Fibroblast of skin of right quadriceps (primary cell): ENCODE results near the gene UBE2J2.

Experiments
- DNase-seq: peaks from one replicate; pipeline ENCODE4 v3.0.0-alpha.2; 2013

UBE2J2 gene

GRCh38 chr1:1208713-1209433 is 64.8 kb downstream of the UBE2J2 start:
- DNase-seq = peak; percentile 27

GRCh38 chr1:1207571-1207892 is 66.1 kb downstream of the UBE2J2 start:
- no peak for DNase-seq

GRCh38 chr1:1206966-1207531 is 66.6 kb downstream of the UBE2J2 start:
- DNase-seq = no peak

GRCh38 chr1:1206376-1206965 is 67.2 kb downstream of the UBE2J2 start, which contains the start of gene TNFRSF18:
TNFRSF18 (minus strand) TSS chr1:1206592; CDS start chr1:1206571, 21 bp downstream.
- no peak for DNase-seq

- no peak for DNase-seq
These were observed 67.8 kb downstream of the UBE2J2 start for GRCh38 chr1:1205769-1206375.

GRCh38 chr1:1204998-1205768 is 68.5 kb downstream of the UBE2J2 start:
- DNase-seq = no peak

- no peak for DNase-seq
These were observed 69.2 kb downstream of the UBE2J2 start for GRCh38 chr1:1204425-1204920.
